ENCODE measurements around the gene SWI5.

SWI5 gene

DNA sequence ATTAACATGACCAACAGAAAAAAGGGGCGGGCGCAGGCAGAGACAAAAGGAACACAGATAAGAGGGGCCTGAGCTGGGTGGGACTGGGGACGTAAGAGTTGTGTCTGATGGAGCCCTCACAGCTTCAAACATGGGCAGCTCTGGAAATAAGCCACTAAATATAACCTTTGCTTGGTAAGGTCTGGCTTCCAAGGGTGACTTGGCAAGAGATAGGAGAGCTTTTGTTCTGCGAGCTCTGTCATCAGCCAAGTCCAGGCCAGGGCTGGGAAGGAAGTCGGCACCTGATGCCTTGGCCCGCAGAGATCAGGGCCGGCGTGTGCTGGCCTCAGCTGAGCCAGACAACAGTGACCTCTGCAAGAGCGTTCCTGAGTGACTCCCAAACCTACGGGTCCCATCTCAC is 34.4 kb downstream of the SWI5 start:
- H3K4me3 ChIP-seq (ENCODE audit: low read depth, low read length): no peak overlapping the region
- TF ChIP-seq, protein P1, sequence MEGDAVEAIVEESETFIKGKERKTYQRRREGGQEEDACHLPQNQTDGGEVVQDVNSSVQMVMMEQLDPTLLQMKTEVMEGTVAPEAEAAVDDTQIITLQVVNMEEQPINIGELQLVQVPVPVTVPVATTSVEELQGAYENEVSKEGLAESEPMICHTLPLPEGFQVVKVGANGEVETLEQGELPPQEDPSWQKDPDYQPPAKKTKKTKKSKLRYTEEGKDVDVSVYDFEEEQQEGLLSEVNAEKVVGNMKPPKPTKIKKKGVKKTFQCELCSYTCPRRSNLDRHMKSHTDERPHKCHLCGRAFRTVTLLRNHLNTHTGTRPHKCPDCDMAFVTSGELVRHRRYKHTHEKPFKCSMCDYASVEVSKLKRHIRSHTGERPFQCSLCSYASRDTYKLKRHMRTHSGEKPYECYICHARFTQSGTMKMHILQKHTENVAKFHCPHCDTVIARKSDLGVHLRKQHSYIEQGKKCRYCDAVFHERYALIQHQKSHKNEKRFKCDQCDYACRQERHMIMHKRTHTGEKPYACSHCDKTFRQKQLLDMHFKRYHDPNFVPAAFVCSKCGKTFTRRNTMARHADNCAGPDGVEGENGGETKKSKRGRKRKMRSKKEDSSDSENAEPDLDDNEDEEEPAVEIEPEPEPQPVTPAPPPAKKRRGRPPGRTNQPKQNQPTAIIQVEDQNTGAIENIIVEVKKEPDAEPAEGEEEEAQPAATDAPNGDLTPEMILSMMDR (IDR thresholded peaks at IDR 0.05; ENCODE audit: low read depth, low read length): no peak

DNA sequence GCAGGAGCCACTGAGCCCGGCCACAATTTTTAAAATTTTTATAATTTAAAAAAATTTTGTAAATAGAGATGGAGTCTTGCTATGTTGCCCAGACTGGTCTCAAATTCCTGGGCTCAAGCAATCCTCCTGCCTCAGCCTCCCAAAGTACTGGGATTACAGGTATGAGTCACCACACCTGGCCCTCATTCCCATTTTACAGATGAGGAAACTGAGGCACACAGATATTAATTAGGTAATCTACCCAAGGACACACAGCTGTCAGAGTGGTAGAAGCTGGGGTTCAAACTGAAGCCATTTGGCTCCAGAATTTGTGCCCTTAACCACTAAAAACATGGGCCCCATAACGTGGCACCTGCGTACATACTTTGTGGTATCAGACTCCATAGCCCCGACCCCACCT is 38.6 kb downstream of the SWI5 start:
- TF ChIP-seq, protein P1 (IDR thresholded peaks at IDR 0.05; ENCODE audit: low read depth, low read length): no peak
- no peak overlapping the region for H3K4me3 ChIP-seq (ENCODE audit: low read depth, low read length)

DNA sequence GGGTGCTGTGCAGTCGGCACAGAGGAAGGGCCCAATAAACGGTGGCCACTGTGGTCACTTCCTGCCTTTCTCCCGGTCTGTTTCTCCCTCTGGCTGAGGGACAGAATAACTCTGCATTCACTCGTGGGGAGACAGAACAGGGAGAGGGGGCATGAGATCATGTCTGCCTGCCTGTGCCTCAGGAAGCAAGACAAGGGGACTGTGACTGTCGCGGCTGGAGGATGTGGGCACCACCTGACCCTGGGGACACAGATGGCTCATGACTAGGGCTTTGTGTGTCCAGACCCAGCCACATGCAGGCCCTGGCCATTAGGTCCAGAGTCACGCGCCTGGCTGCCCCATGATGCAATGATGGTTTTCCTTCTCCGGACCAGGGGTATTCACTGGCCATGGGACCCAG is 40.3 kb downstream of the SWI5 start:
- no peak overlapping the region for H3K4me3 ChIP-seq (ENCODE audit: low read depth, low read length)
- TF ChIP-seq, protein P1 (IDR thresholded peaks at IDR 0.05; ENCODE audit: low read depth, low read length): no peak

DNA sequence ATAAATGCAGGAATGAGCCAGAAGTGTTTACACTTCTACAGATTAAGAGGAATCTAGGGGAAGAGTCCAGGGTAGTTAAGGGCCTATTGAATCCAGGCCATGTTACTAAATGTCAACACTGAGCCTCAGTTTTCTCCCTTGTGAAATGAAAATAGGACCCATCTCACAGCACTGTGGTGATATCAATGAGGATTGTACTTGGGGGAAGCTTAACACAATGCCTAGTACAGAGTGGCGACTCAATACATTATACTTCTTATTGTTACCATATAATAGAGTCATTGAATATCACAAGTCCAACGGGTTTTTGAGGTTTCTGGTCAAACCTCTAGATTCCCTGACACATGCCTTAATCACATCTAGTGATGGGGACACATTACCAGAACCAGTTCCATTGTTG is 41.6 kb downstream of the SWI5 start:
- H3K4me3 ChIP-seq (ENCODE audit: low read depth, low read length): no peak overlapping the region
- TF ChIP-seq, protein P1 (IDR thresholded peaks at IDR 0.05; ENCODE audit: low read depth, low read length): no peak

DNA sequence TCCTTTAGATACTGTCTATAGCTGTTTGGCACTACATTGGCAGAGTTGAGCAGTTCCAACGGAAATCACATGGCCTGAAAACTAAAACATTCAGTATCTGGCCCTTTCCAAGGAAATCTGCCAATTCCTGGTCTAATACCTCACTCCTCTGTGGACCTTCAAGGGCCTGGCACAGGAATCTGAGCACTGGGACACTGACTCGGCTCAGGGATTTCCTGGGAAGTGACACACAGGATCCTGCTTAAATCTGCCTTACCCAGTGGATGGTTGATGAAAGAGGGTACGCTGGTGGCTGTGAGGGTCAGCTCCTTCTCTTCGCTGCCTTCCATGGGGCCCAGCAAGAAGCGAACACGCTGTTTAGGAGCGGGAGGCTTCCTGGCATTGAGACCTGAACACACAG is 45.3 kb downstream of the SWI5 start:
- peak overlapping the region; percentile 96 for H3K4me3 ChIP-seq (ENCODE audit: low read depth, low read length)
- TF ChIP-seq, protein P1 (IDR thresholded peaks at IDR 0.05; ENCODE audit: low read depth, low read length): no peak

DNA sequence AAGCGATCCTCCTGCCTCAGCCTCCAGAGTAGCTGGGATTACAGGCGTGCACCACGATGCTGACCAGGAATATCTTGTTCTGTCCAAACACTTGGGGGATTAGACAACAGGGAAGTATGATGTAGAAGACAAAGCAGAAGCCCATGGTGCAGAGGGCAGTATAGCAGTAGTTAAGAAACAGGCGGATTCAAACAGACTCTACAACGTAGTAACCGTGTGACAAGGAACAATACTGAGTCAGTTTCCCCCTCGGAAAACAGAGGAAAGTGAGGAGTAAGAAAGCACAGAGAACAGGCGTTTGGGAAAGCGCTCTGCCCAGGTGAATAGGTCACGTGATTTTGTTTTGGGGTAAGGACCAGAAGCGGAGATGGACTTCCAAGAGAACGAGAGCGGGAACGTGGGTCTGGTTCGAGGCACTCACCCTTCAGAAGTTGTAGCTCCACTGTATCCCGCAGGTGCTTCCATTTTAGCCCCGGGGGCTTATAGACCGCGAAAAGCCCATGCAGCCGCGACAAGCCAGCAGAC is 45.9 kb downstream of the SWI5 start:
- TF ChIP-seq, protein P1 (IDR thresholded peaks at IDR 0.05; ENCODE audit: low read depth, low read length): no peak

DNA sequence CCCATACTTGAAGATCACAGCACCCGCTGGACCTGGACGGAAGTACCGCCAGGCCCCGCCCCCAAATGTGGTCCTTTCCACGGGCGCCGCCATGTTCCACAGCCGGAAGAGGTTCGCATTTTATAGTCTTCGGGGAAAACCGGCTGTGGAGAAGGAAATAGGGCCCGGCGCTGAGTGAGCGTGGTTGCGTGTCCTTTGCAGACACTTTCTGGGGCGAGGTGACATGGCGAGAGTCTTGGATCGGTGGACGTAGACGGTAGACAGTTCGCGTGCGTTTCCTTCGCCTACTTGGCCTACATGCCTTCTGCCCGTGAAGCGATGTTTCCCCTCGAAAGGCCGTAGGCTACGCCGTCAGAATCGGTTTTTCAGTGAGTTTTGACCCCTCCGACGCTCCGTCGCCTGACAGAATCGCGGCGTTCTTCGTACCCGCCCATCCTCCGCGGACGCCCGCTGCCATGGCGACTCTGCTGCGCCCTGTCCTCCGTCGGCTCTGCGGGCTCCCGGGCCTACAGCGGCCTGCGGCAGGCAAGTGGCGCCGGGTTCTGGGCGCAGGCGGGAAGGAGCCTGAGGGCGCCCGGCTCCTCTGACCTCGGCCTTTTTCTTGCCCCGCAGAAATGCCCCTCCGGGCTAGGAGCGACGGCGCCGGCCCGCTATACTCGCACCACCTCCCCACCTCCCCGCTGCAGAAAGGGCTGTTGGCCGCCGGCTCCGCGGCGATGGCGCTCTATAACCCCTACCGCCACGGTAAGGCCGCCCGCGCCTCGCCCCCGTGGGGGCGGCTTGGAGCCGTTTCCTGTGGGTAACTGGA is 46.5 kb downstream of the SWI5 start, which contains the start of the genes COQ4 and TRUB2:
TSS of gene COQ4 (plus strand) at position 436 of the 808 bp plus-strand sequence. CDS start at position 456, 20 bp downstream.
TSS of gene TRUB2 (minus strand) at position 44 of the 808 bp plus-strand sequence. CDS start at position 5, 39 bp downstream.
- H3K4me3 ChIP-seq (ENCODE audit: low read depth, low read length): peak within 1 kb of the TSS; percentile 96
- TF ChIP-seq, protein P1 (IDR thresholded peaks at IDR 0.05; ENCODE audit: low read depth, low read length): no peak

More for the DNA sequence above, 45.9 kb downstream of the SWI5 start:
- H3K4me3 ChIP-seq (ENCODE audit: low read depth, low read length): peak overlapping the region; percentile 96
